CD4-positive, alpha-beta T cell treated with Interleukin-4 for 1 hour (primary cell): ENCODE results near the gene TUBB2A.
"Not testable (repeated sequence)": the region's sequence is repeated elsewhere in the genome, so short reads cannot be mapped to it uniquely, and the experiment has no call there.

Experiments
- DNase-seq, 2 donors: peaks; one replicate each; pipeline ENCODE4 v3.0.0-alpha.2; 2020 to 2022

TUBB2A gene

GRCh38 chr6:3178666-3179065, 21.3 kb upstream of the TUBB2A start:
- not testable (repeated sequence) for DNase-seq

- peak in 1 of 2 donors; percentile 51 for DNase-seq
These were observed 19.4 kb upstream of the TUBB2A start for GRCh38 chr6:3176562-3177355.

DNA sequence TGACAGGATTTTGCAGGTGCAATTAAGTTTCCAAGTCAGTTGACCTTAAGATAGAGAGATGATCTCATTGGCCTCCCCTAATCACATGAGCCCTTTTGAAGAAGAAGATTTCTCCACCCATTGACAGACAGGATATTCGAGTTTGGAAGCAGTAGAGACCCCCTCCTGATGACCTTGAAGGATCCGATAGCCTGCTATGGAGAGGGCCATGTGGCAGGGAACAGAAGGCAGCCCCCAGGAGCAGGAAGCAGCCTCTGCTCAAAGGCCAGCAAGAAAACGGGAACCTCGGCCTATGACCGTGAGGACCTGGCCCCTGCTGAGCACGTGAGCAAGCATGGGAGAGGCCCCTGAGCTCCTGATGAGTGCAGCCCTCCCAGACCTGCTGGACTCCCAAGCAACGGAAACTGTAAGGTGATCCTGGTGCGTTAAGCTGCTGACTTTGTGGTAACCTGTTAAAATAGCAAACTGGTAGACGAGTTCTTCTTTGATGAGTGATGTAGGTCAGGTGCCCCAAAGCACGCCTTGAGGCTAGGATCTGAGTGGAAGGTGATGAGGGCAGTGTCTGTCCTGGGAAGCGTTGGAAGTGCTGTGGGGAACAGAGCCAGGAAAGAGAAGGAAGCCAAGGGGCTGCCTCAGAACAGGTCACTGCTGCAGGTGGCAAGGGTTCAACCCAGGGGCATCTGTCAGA, 18.5 kb upstream of the TUBB2A start:
- no peak for DNase-seq

DNA sequence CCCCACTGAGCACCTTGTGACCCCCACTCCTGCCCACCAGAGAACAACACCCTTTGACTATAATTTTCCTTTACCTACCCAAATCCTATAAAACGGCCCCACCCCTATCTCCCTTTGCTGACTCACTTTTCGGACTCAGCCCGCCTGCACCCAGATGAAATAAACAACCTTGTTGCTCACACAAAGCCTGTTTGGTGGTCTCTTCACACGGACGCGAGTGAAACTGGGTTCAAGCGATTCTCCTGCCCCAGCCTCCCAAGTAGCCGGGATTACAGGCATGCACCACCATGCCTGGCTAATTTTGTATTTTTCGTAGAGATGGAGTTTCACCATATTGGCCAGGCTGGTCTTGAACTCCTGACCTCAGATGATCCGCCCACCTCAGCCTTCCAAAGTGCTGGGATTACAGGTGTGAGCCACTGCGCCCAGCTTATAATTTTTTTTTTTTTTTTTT, 16.3 kb upstream of the TUBB2A start:
- not testable (repeated sequence) for DNase-seq

DNA sequence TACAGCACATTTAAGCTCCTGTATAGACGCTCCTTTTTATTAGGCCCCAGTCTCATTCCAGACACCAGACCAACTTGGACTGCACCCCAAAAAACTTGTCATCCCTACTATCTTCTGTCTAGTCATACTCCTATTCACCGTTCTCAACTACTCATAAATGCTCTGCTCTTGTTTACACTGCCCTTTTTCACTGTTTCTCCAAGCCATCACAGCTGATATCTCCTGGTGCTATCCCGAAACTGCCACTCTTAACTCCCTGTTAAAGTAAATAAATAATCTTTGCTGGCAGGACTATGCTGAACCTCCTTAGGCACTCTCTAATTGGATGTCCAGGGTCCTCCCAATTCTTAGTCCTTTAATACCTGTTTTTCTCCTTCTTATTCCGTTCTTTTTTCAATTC, 15.4 kb upstream of the TUBB2A start:
- DNase-seq: not testable (repeated sequence)

- DNase-seq: not testable (repeated sequence)
These were observed 14.2 kb upstream of the TUBB2A start for GRCh38 chr6:3171313-3172175.

DNA sequence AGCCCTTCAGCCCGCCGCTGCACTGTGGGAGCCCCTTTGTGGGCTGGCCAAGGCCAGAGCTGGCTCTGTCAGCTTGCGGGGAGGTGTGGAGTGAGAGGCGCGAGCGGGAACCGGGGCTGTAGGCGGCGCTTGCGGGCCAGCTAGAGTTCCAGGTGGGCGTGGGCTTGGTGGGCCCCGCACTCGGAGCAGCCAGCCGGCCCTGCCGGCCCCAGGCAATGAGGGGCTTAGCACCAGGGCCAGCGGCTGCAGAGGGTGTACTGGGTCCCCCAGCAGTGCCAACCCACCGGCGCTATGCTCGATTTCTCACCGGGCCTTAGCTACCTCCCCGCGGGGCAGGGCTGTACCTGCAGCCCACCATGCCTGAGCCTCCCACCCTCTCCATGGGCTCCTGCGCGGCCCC, 13.3 kb upstream of the TUBB2A start:
- DNase-seq: not testable (repeated sequence)

- DNase-seq: not testable (repeated sequence)
These were observed 10.7 kb upstream of the TUBB2A start for GRCh38 chr6:3168046-3168445.

GRCh38 chr6:3166535-3167225, 9.3 kb upstream of the TUBB2A start:
- not testable (repeated sequence) for DNase-seq

DNA sequence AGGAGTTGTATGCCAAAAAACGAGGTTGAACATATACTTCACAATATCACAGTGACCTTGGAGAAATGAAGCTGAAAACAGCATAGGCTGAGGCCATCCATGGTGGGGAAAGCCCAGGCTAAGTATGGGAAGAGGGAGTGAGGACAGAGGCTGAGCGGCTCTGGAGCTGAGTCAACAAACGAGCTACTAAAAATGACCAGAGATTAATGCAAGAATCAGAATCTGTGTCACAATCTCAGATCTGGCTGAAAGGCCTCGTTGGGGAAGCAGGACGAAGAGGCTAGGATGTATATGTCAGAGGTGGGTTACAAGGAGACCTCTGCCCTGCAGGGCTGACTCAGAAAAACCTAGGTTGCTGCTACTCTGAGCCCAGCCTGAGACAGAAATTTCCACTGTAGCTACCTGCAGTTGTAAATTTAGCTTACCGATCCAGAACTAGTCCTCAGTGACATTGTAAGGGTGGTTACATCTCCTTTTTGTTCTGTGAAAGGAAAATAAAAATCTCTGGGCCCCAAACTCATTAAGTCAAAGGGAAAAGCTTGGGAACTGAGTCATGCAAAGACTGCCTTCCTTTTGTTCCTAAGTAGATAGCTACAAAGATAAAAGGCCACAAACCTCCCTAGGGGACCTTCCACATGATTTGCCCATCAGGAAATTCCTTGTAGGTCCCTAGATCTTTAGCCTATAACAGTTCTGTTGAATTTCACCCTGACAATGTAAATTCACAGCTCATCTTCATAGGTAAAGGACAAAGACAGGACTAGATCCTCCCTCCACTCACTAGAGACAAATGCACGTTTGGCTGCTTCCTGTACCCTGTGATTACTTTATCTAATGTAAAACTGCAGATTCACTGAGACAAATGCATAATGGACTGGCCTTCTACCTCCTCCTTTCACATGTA, 8.5 kb upstream of the TUBB2A start:
- no peak for DNase-seq

- DNase-seq: no peak
These were observed 7.0 kb upstream of the TUBB2A start for GRCh38 chr6:3164388-3164787.

- DNase-seq: no peak
These were observed 5.9 kb upstream of the TUBB2A start for GRCh38 chr6:3163248-3163594.

GRCh38 chr6:3162565-3163247, 5.4 kb upstream of the TUBB2A start:
- DNase-seq: peak; percentile 50 to 69

DNA sequence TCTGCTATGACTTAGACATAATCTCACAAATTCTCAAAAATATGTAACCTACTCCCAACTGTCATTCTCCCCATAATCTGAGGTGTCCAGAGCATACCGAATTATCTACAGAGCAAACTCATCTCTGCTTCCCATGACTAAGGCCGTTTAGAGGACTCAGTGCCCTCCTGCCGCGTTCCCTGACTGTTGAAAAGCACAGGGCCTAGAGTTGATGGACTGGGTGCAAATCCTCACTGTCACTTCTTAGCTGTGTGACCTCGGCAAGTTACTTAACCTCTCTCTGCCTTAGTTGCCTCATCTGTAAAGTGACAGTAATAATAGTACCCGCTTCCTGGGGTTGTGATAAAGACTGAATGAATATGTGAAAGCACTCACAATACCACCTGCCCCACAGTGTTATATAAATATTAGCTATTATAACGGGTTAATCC, 4.7 kb upstream of the TUBB2A start:
- no peak for DNase-seq

DNA sequence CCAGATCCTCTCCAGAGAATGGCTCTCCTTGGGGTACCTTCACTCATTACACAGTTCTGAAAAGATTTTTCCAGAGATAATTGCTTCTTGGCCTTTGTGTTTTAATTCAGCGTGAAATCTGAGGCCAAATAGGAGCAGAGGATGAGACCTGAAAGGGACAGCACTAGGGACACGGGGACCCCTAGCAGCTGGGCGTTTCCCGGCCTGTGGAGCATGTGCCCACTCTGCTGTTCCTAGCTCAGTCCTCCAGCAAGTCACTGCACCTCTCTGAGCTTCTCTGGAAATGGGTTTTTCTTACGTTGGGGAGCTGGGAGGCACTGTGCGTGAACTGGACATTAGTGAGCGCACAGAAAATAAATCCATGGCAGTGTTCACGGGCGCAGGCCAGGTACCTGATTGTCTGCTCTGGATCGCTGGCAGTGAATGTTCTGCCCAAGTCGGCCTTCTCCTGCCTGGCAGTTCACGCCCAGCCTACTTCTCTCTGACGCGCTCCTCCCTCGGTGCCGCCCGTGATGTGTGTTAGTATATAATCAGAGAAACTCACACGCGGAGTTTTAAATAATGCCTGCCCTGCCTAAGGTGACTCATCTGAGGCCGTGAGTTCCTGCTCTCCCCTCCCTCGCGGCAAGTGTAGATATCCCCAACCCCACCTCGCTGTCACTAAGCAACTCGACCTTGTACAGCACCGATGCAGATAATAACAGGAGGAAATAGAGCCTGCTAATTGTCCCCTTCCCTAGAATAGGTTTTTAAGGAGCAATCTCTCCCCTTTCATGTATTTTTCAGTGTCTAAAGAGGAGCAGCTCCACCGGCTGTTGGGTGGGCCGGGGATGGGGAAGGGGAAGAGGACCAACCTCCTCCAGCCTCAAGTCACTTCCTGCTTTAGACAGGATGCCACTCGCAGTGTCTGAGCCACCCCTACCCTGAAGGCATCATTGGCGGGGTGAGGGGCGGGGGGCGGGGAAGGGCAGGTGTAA, 2.7 kb upstream of the TUBB2A start:
- DNase-seq: peak; percentile 74 to 80

- peak in 1 of 2 donors; percentile 38 for DNase-seq
These were observed 887 bp downstream of the TUBB2A start for GRCh38 chr6:3156184-3157130.

DNA sequence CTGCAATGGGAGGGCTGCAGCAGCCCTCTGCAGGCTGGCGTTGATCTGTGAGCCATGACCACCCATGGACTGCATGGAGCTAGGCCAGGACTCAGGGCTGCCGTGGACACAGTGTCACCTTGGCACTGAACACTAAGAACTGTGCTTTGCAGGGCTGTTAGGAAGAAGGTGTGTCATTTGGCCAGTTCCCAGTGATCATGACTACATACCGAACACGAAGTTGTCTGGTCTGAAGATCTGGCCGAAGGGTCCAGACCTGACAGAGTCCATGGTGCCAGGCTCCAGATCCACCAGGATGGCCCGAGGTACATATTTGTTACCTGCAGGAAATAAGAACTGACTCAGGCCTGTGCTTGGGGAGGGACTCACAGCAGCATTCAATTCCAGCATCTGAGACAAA, 1.9 kb downstream of the TUBB2A start:
- DNase-seq: not testable (repeated sequence)

DNA sequence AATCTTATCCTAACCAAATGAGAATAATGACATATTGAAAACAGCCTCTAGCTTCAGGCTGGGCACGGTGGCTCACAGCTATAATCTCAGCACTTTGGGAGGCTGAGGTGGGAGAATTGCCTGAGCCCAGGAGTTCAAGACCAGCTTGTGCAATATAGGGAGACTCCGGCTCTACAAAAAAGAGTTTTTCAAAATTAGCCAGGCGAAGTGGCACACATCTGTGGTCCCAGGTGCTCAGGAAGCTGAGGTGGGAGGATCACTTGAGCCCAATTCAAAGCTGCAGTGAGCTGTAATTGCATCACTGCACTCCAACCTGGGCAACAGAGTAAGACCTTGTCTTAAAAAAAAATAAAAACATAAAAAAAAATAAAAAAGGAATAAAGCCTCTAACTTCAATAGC, 4.7 kb downstream of the TUBB2A start:
- no peak for DNase-seq
